ENCODE results near the gene MYO1G.
"Not testable (repeated sequence)": the region's sequence is repeated elsewhere in the genome, so short reads cannot be mapped to it uniquely, and the experiment has no call there.

Gene MYO1G

DNA sequence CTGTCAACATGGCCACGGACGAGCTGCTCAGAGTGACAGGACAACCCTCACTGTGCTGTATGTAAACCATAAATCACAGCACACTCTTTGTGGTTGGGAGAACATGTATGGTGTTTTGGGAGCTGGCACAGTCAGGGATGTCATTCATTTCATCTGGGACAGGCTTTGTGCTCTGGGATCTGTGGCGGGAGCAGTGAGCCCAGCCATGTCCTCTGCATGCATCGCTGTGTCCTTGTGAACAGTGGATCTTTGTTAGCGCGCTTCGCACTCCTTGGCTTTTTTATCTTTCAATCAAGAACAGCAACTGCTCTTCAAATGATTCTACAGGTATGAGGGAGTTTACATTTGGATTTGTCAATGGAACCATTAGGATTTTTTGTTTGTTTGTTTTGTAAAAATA lies 28.3 kb upstream of the MYO1G start:
- Mint-ChIP-seq H3K4me1 (peaks cover 63% of the 10 kb centered on the region), H3K27ac (peak overlapping the region; percentile 87), H3K4me3 (no peak overlapping the region), H3K9me3 (no peaks in the 10 kb centered on the region), H3K36me3 (ENCODE audit: low read depth) (peaks cover 40% of the 10 kb centered on the region), H3K27me3 (no peaks in the 10 kb centered on the region)
- DNase-seq, result no peak
- no peak for ATAC-seq

DNA sequence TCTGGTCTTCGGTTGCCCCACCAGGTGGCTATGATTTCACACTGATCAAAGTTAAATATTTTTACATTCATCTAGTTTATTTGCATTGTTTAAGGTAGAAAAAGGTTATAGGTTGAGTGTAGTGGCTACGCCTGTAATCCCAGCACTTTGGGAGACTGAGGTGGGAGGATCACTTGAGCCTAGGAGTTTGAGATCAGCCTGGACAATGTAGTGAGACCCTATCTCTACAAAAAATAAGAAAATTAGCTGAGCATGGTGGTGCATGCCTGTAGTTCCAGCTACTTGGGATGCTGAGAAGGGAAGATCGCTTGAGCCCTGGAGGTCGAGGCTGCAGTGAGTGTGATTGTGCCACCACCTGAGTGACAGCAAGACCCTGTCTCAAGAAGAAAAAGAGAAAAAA lies 25.0 kb upstream of the MYO1G start:
- Mint-ChIP-seq H3K27ac (peak overlapping the region; percentile 26), H3K4me3 (no peak overlapping the region), H3K27me3 (no peaks in the 10 kb centered on the region), H3K36me3 (ENCODE audit: low read depth) (peaks cover 35% of the 10 kb centered on the region), H3K9me3 (no peaks in the 10 kb centered on the region), H3K4me1 (peaks cover 69% of the 10 kb centered on the region)
- no peak for DNase-seq
- ATAC-seq, result no peak

DNA sequence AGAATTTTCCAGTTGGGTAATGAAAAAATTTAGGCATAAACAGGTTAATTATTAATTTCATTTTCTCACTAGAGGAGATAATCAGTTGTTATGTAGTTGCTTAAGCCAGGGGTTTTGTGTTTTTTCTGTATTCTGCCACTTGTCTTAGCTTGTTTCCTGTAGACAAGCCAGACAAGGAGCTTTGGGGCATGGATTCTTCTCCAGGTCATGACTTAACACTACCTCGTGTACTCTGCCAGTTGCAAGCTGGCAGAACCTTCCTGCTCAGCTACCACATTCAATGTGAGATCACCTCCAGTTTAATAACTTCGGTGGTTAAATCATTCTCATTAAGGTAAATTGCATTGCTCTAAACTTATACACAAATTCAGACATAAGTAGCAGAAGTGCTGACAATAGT lies 23.0 kb upstream of the MYO1G start:
- DNase-seq (no peak), ATAC-seq (no peak)
- no peaks in the 10 kb centered on the region for H3K27me3 Mint-ChIP-seq
- peak overlapping the region; percentile 98 for H3K27ac Mint-ChIP-seq
- H3K9me3 Mint-ChIP-seq, result no peaks in the 10 kb centered on the region
- H3K4me1 Mint-ChIP-seq, result peaks cover 60% of the 10 kb centered on the region
- peak overlapping the region; percentile 92 for H3K4me3 Mint-ChIP-seq
- H3K36me3 Mint-ChIP-seq (ENCODE audit: low read depth), result peaks cover 30% of the 10 kb centered on the region

DNA sequence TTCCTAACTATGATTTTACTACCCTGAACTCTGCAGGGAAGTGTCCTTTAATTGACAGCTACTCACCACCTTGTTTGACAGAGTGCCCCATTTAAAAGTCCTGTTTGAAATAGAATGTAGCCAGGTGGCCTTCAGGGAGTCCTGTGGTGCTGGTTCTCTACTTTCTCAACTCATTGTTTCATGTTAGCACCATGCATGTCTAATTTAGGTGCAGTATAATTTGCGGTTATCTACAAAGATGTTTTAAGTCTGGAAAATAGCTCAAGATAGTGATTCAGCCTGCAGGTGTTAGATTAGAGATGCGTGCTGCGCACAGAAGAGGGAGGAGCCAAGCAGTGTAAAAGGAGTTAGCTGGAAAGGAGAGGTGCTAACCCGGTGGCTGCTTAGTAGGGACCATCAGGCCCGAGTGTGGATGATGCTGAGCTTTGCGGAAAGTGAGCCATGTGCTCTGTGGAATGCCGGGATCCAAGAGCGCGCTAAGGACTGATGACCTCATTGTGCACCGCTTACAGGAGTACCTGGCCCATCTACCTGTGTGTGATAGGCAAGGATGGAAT lies 22.4 kb upstream of the MYO1G start:
- Mint-ChIP-seq H3K27ac (peak overlapping the region; percentile 98), H3K9me3 (no peaks in the 10 kb centered on the region), H3K27me3 (no peaks in the 10 kb centered on the region), H3K4me3 (peak overlapping the region; percentile 92), H3K4me1 (peaks cover 59% of the 10 kb centered on the region), H3K36me3 (ENCODE audit: low read depth) (peaks cover 27% of the 10 kb centered on the region)
- ATAC-seq (peak; percentile 59), DNase-seq (peak; percentile 62)

GRCh38 chr7:45000093-45001032 lies 21.5 kb upstream of the MYO1G start, which contains the start of gene CCM2:
CCM2 (plus strand) TSS chr7:45000201; CDS start chr7:45000334, 133 bp downstream.
- peaks cover 60% of the 10 kb centered on the region for H3K4me1 Mint-ChIP-seq
- H3K27me3 Mint-ChIP-seq, result no peaks in the 10 kb centered on the region
- ATAC-seq, result no peak
- DNase-seq, result no peak
- H3K27ac Mint-ChIP-seq, result peak within 1 kb of the TSS; percentile 98
- peaks cover 20% of the 10 kb centered on the region for H3K36me3 Mint-ChIP-seq (ENCODE audit: low read depth)
- H3K4me3 Mint-ChIP-seq, result peak within 1 kb of the TSS; percentile 92
- H3K9me3 Mint-ChIP-seq, result no peaks in the 10 kb centered on the region

DNA sequence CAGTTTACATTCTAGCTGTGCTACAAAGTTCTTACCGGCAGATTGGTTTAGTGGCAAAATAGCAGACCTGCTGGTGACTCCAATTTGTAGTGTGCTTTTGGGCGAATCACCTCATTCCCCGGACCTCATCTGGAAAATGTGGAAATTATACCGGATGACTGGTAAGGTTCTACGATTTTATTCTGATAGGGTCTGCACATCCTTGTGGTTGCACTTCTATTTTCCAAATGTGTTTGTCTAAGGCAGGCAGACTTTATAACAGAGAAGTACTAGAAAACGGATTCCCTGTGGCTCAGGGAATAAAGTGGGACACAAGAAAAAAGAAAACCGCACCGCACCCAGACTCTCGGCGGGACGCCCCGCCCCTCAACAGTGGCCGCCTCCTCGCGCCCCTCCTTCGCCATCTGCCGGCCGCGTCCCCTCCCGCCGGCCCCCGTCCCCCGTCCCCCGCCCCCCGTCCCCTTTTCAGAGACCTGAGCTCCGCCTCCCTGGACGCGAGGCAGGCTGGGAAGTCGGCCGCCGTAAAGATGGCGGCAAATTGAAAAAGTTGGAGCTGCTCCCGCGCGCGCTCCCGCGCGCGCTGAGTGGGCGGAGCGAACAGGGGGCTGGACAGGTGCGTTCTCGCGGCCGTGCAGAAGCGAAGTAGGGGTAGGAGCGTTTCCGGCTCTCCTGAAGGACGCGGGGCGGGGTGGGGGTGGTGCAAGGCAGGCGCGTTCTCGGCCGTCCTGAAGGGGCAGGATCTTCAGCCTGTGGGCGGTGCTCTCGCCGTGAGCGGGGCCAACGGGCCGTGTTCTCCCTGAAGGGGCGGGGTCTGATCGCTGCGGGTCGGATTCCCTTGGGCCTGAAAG lies 20.7 kb upstream of the MYO1G start:
- H3K9me3 Mint-ChIP-seq, result no peaks in the 10 kb centered on the region
- peaks cover 20% of the 10 kb centered on the region for H3K36me3 Mint-ChIP-seq (ENCODE audit: low read depth)
- peak overlapping the region; percentile 91 for H3K27ac Mint-ChIP-seq
- peaks cover 62% of the 10 kb centered on the region for H3K4me1 Mint-ChIP-seq
- ATAC-seq (peak; percentile 90), DNase-seq (peak; percentile 99)
- H3K27me3 Mint-ChIP-seq, result no peaks in the 10 kb centered on the region
- peak overlapping the region; percentile 92 for H3K4me3 Mint-ChIP-seq

GRCh38 chr7:44998153-44998871 lies 19.5 kb upstream of the MYO1G start:
- Mint-ChIP-seq H3K4me3 (peak overlapping the region; percentile 92), H3K36me3 (ENCODE audit: low read depth) (peaks cover 18% of the 10 kb centered on the region), H3K27ac (peak overlapping the region; percentile 53), H3K4me1 (peaks cover 58% of the 10 kb centered on the region), H3K27me3 (no peaks in the 10 kb centered on the region), H3K9me3 (no peaks in the 10 kb centered on the region)
- no peak for ATAC-seq
- DNase-seq, result no peak

DNA sequence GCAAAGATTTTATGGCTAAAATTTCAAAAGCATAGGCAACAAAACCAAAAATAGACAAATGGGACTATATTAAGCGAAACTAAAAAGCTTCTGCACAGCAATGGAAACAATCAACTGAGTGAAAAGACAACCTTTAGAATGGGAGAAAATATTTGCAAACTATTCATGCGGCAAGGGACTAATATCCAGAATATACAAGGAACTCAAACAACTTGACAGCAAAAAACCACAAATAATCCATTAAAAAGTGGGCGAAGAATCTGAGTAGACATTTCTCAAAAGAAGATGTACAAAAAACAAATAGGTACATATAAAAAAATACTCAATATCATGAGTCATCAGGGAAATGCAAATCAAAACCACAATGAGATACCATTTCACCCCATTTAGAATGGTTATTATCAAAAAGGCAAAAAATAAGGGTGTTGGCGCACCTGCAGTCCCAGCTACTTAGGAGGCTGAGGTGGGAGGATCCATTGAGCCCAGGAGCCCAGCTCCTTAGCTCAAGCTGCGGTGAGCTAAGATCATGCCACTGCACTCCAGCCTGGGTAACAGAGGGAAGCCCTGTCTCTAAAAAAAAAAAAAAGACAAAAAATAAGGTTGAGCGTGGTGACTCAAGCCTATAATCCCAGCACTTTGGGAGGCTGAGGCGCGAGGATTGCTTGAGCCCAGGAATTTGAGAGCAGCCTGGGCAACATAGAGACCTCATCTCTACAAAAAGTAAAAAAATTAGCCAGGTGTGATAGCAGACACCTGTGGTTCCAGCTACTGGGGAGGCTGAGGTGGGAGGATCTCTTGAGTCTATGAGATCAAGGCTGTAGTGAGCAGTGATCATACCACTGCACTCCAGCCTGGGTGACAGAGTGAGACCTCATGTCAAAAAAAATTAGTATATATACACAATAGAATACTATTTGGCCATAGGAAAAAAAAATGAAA lies 17.0 kb upstream of the MYO1G start:
- ATAC-seq, result no peak
- Mint-ChIP-seq H3K27ac (peak overlapping the region; percentile 44), H3K36me3 (ENCODE audit: low read depth) (peaks cover 5% of the 10 kb centered on the region), H3K9me3 (no peaks in the 10 kb centered on the region), H3K27me3 (no peaks in the 10 kb centered on the region), H3K4me1 (peaks cover 37% of the 10 kb centered on the region), H3K4me3 (peak overlapping the region; percentile 32)
- no peak for DNase-seq

- Mint-ChIP-seq H3K4me3 (peak overlapping the region; percentile 32), H3K9me3 (no peaks in the 10 kb centered on the region), H3K36me3 (ENCODE audit: low read depth) (peaks cover 5% of the 10 kb centered on the region), H3K4me1 (peaks cover 37% of the 10 kb centered on the region), H3K27me3 (no peaks in the 10 kb centered on the region), H3K27ac (peak overlapping the region; percentile 44)
- no peak for DNase-seq
- ATAC-seq, result no peak
Measured at GRCh38 chr7:44994877-44995554, 16.2 kb upstream of the MYO1G start.

GRCh38 chr7:44992004-44992795 lies 13.4 kb upstream of the MYO1G start:
- H3K27me3 Mint-ChIP-seq, H3K4me3 Mint-ChIP-seq, DNase-seq, ATAC-seq, H3K9me3 Mint-ChIP-seq, H3K27ac Mint-ChIP-seq: not testable (repeated sequence)
- H3K4me1 Mint-ChIP-seq, result peaks cover 49% of the 10 kb centered on the region
- peaks cover 15% of the 10 kb centered on the region for H3K36me3 Mint-ChIP-seq (ENCODE audit: low read depth)

DNA sequence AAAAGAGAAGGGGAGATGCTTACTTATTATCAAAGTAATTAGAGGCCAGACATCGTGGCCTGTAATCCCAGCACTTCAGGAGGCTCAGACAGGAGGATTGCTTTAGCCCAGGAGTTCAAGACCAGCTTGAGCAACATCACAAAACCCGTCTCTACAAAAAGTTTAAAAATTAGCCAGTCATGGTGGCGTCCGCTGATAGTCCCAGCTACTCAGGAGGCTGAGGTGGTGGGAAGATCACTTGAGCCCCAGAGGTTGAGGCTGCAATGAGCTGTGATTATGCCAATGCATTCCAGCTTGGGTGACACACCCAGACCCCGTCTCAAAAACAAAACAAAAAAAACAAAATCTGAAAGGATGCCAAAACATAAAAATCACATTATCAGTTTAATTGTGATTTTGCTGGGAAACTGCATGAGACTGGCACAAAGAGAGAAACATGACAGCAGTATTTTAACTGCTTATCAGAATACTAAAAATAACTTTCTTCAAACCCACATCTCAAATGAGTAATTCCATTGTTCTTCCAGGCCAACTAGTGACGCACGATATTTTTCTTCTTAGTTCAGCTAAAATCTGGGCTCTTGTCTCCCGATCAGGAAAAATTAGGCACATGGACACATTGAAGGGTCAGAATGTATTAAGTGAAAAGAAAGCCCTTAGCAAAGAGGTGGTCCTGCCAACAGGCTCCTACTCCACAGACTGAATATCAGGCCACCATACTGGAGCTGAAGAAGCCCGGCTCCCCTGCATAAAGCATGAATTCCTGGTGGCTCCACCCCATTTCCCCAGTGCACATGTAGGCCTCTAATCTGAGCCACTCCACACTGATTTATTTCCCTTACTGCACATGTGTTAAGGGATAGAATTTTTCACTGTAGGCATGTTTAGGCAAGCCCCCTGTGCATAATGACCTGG lies 11.6 kb upstream of the MYO1G start:
- H3K4me3 Mint-ChIP-seq, result no peak overlapping the region
- no peak overlapping the region for H3K27ac Mint-ChIP-seq

More for the DNA sequence above, 11.6 kb upstream of the MYO1G start:
- H3K9me3 Mint-ChIP-seq, result no peaks in the 10 kb centered on the region
- ATAC-seq, result no peak
- DNase-seq, result no peak
- peaks cover 28% of the 10 kb centered on the region for H3K36me3 Mint-ChIP-seq (ENCODE audit: low read depth)
- H3K4me1 Mint-ChIP-seq, result peaks cover 41% of the 10 kb centered on the region
- no peaks in the 10 kb centered on the region for H3K27me3 Mint-ChIP-seq

Data from activated naive CD8-positive, alpha-beta T cell treated with anti-CD3 and anti-CD28 coated beads, Interleukin-2, amount 50 U/mL, for 24 hours (primary cell).